Activated naive CD4-positive, alpha-beta T cell (primary cell): Measurements from ENCODE around the gene EIF1.
A peak's percentile ranks its signal among the peaks of the same experiment; 100 is the strongest.
"Not testable (repeated sequence)": the region's sequence is repeated elsewhere in the genome, so short reads cannot be mapped to it uniquely, and the experiment has no call there.

Experiments
- DNase-seq, 4 experiments: peaks; one replicate each; lab custom pipeline; 2025; lab: John Stamatoyannopoulos, UW

Gene EIF1

DNA sequence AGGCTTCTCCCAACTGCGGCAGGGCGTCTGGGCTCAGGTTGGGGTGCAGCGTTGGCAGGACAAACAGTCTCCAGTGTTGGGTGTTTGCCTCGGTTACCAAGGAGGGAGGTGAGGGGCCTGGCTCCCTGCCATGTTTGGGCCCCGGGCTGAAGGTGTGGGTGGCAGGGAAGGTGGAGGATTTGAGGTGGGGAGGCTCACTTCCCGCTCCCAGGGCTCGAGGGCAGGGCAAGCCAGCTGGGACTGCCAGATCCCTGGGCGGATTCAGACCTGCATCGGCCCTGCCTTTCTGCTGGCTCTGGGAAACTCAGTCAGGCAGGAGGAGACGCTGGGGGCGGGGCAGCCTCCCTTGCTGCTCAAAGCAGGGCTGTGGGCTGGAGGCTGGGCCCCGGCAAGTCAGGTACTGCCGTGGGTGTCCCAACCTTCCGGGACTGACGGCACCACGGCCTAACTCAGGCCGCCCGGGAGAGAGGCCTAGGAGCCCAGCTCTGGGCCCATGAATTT, 33.0 kb upstream of the EIF1 start:
- DNase-seq, result no peak

DNA sequence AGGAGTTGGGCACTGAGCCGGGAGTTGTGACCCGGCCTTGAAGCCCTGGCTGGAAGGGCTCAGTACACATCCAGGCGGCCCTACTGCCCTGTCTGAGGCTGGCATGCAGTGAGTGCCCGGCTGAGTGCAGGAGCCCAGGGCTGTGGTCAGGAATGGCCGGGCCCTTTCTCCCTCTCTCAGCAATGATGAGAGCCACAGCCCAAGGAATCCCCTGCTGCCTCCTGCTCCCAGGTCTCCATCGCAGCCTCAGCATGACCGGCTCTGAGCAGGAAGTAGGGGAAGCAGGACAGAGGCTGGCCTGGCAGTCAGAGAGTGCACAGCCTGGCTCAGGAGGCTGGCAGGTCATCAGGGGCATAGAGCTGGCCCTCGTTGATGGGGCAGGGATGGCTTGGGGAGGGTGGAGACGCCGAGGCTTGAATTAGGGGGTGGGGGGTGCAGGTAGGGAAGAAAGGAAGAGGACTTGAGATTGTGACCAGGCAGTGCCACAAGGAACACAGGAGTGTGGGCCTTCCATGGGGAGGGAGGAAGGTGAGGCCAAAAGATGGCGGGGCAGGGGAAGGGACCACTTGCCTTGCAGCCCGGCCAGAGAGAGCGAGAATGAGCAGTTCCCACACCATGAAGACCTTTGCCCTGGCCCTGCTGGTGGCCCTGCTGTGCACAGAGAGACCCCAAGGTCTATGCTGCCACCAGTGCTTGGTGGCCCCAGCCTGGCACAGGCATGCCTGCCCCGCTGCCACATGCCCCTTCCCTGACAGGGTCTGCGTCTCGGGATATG, 32.2 kb upstream of the EIF1 start:
- DNase-seq, result no peak

DNA sequence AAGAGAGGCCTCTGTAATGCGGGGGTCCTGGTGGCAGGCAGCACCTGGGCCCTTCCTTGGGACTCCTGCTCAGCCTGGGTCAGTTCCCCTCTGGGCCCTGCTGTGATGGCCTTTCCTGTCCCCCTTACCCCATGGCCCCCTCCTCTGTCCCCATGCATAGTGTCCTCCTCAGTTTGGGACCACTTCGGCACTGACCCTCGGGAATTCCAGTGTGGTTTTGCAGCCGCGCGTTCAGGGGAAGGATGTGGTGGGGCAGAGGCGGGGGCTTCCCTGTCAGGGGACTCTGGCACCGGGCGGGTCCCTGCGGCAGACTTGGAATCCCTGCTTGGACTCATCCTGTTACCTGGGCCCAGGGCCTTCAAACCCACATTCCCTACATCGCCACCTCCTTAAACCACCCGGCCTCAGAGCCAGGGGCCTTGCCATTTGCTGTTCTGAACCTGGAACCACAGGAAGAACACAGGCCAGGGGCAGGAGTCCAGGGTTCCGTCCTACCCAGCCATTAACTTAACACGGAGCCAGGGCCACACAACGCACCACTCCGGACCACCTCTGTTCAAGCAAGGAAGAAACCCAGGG, 31.4 kb upstream of the EIF1 start:
- DNase-seq, result no peak

DNA sequence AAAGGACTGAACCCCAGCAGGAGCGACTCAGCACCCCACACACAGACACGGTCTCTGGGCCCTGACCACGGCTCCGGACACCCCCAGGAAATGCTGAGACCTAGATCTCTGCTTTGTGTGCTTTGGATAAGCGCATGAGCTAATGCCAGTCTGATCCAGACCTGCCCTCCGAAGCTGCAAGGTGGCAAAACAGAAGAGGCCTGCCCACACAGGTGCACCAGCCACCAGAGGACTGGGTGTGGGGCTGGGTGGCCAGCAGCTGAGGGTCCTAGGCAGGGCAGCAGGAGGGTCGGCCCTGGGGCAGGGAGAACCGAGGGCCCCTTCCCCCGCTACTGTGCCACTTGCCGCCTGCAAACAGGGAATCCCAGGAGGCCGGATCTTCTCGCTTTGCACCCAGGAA, 30.7 kb upstream of the EIF1 start:
- DNase-seq, result no peak

DNA sequence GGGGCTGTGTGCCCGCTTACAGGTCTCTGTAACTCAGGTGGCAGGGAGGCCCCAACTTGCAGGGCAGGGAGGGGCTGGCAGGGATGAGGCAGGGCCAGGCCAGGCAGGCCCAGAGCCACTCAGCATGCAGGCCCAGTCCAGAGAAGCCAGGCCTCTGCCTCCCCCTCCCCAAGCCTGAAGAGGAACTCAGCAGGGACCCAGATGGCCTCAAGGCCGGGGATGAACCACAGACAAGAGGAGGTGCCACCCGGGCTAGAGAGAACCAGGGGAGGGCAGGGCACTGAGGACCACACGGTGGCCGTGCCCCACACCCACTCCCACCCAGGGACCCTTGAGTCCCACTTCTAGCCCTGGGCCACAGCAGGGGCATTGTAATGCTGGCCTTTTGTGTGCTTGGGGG, 29.8 kb upstream of the EIF1 start:
- DNase-seq, result no peak

DNA sequence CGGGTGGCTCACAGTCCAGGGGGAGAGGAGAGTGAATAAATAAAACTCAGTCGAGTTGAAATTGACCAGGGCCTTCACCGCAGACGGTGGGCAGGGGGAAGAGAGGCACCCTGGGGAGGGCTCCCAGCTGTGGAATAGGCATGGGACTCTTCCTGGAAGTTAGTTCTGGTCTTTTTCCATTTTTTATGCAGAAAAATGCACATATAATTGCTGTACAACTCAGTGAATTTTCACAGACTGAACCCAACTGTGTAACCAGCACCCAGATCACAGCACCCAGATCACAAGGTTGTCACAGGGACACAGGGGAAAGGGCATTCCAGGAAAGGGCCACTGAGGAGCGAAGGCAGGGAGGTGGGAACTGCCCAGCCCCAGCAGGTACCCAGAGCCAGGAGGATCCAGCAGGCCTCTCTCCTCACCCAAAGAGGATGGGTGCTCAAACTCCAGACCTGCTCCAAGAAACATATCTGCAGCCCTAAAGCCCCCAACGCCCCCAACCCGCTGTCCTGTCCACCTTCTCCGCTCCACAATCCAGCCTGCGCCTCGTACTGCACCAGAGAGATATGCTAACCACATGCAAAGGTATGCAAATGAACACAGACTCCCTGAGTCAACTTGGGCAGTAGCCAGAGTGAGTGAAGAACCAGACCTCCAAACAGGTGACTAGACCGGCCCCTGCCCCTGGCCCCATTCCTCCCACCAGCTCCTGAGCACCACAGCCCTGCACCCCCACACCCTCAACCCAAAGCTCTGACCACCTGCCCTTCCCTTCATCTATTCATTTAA, 29.1 kb upstream of the EIF1 start:
- DNase-seq, result no peak

DNA sequence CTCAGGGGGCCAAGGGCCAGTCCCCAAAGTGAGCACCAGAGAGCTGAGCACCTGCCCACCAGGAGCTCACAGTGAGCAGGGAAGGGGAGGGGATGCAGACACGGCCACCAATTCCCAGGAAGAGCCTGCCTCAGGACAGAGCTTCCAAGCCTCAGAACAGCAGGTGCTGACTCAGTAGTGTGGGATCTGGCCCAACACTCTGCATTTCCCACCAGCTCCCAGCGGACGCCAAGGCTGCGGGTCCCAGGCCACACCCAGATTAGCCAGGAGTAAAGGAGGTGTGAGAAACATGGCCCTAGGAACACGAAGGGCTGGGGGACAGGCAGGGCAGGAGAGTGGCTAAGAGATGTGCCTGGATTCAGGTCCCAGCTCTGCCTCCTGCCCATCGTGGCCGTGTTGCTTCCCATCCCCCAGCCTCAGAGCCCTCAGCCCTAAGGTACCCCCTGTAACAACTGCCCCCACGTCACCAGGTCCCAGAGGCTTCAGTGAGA, 28.4 kb upstream of the EIF1 start:
- no peak for DNase-seq

DNA sequence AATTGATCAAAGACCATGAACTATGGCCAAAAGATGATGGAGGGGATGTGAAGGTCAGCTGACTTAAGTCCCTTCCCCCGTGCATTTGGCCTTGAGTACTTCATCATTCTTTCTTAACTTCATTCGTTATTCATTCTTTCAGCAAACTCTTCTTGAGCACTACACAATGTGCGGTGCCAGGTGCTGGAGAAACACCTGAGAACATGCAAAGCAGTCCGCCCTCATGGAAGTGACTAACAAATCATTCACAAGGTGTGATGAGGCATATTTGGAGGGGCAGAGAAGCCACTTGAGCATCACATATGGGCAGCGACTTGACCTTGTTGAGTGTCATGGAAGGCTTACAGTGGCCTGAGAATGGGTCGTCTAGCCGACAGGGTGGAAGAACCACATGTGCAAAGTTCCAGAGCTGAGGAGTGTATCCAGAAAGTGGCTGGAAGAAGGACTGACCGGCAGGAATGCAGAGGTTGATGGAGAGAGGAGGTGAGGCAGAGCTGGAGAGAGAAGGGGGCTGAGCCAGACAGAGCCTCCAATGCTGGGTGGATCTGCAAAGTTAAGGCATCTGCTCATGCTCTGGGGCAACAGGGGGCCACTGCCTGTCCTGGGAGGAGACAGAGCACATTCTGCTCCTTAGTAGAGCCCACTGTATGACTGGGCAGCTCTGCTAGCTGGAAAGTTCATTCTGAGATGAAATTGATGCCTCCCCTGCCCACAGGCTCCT, 25.1 kb upstream of the EIF1 start:
- DNase-seq, result no peak

DNA sequence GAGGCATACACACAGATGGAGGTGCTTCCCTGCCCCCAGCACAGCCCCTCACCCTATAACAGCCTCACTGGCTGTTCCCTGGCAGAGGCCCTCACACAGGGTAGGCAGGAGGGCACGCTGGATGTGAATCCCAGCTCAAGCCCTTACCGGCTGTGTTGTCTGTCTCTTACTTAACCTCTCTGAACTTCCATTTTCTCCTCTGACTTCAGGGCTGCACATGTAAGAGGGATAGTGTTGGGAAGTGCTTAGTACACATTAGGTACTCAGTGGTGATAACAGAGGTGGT, 24.6 kb upstream of the EIF1 start:
- no peak for DNase-seq

DNA sequence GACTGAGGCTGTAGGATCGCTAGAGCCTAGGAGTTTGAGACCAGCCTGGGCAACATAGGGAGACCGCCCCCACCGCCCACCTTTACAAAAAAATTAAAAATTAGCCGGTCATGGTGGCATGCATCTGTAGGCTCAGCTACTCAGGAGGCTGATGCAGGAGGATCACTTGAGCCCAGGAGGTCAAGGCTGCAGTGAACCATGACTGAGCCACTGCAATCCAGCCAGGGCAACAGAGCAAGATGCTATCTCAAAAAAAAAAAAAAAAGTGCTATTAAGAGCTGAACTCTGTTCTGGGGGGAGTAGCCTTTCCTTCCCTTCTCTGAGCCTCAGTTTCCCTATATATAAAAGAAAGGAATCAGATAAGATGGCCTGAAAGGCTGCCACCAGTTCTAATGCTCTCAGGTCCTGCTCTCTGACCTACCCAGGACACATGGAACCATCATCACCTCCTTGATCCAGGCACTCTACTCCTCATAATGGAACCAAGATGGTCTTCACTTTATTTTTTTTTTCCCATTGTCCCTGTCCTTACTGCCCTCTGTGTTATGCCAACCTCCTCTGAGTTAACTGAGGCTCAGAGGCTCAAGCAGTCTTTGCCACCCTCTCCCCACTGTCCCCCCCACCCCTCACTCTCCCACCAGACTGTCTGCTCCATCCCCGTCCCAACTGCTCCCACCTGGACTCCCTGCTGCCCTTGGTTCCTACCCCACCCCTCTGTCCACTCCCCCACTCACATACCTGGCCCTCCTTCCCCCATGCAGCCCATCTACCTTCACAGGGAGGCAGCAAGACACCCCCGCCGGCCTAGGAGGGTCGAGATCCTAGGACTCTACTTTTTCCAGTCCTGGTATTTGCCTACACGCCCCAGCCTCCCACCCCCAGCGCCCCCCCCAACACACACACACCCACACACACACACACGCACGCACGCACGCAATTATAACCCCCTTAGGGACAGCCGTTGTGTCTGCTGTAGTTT, 23.8 kb upstream of the EIF1 start:
- DNase-seq, result no peak

DNA sequence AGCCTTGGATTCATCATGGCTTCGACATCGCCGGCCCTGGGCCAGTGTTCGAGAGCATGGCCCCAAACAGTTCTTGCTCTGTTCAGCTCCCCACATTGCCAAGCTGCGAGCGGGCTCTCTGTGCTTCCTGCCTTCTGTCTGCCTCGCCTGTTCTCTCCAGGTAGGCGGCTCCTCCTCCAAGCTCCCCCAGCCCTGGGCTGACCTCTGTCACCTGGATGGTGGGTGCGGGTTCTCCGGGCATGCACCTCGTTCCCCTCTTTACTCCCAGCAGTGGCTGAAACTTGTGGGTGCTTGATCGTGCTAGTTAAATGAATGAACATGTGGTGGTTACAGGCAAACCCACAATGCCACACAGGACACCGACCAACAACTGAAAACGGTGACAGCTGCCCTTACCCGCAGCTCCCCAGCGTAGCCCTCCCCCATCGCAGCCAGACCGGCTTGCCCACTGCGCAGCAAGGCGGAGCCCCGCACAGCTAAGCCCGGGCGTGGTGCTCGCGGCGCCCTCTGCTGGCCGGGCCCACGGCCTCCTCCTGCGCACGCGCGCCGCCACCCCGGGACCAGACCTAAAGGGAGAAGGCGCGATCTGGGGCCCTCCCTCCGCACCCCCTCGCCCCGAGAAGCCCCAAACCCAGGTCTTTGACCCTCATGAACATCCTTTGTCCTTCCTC, 23.0 kb upstream of the EIF1 start:
- peak; percentile 81 to 88 (median 82) for DNase-seq

DNA sequence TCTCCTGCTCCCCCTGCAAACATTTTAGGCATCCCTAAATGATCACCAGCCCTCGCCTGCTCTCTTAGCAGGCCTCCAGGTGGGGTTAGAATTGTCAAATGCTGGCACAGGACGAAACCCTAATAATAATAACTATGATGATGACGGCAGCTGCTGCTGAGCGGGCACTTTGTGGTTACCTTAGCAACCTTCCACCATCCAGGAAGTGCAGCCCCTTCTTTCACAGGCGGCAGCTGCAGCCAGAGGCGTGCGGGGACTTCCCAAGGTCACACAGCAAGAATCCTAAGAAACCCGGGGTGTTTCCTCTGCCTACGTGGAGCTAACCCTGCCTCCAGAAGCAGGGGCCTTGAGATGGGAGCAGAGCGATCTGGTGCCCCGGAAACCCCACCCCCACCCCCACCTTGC, 22.4 kb upstream of the EIF1 start:
- DNase-seq, result peak in 3 of 4 experiments; percentile 12 to 48 (median 47)

DNA sequence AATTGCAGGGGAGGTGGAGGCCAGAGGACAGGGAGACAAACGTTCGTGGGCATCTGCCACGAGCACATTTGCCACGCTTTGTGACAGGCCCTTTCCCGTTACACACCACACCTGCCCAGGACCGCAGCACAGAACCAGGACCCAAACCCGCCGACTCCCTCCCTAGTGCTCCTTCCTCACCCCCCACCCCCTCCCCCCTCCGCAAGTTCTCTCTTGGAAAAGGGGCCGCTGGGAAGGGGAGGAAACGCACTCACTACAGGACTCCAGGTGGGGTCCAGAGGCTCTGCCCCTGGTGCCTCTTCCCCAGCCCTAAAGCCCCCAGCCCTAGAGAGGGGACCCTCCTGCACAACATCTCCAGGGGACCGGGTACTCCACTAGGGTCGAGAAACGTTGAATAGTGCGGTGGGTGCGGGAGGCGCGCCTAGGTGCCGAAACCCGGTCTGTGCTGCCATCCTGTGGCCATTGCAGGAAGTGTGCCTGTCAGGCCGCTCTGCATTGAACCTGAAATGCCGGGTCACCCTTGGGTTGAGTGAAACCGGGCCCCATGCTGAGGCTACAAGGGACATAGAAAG, 21.9 kb upstream of the EIF1 start:
- DNase-seq, result peak; percentile 60 to 84 (median 80)

DNA sequence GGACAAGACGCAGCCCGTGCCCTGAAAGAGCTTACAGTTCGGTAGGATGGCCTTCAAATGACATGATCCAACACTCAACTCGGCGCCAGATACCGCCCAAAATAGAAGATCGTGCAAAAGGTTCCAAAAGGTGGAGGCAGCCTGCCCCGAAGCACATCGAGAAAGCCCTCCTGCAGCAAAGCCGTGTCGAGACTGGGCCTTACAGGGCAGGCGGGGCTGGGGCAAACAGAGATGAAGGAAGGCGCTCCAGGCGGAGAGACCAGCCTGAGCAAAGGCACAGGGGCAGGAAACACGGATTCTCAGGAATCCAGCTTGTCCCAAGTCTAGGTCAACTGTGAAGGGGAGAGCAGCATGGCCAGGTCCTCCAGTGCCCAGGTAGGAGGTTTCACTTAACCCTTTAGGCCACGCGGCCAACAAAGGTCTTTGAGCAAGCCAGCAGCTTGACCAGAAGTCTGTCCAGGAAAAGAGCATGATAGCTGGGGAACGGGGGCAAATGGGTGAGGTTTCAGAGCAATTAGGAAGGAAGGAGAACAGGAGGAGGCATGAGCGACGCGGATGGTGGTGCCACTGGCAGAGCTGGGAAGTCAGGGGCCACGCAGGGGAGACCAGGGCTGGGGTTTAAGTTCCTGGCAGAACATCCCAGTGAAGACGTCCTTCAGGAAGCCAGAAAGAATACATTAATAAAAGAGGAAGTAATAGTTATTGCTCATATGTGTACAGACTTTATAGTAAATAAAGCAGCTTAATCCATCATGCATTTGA, 21.2 kb upstream of the EIF1 start:
- no peak for DNase-seq

DNA sequence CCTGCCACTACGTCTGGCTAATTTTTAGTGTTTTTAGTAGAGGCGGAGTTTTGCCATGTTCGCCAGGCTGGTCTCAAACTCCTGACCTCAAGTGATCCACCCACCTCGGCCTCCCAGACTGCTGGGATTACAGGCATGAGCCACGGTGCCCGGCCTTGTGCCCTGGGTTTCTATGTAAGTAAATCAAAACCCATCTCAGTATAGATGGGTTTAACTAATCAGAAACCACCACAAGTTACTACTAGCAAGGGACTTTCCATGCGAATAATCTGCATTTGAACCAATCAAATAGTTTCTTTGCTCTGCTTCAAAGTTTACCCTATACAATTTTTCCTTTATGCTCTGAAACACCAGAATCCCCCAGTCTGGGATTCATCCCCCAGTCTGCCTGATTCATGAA, 16.5 kb upstream of the EIF1 start:
- DNase-seq, result no peak

DNA sequence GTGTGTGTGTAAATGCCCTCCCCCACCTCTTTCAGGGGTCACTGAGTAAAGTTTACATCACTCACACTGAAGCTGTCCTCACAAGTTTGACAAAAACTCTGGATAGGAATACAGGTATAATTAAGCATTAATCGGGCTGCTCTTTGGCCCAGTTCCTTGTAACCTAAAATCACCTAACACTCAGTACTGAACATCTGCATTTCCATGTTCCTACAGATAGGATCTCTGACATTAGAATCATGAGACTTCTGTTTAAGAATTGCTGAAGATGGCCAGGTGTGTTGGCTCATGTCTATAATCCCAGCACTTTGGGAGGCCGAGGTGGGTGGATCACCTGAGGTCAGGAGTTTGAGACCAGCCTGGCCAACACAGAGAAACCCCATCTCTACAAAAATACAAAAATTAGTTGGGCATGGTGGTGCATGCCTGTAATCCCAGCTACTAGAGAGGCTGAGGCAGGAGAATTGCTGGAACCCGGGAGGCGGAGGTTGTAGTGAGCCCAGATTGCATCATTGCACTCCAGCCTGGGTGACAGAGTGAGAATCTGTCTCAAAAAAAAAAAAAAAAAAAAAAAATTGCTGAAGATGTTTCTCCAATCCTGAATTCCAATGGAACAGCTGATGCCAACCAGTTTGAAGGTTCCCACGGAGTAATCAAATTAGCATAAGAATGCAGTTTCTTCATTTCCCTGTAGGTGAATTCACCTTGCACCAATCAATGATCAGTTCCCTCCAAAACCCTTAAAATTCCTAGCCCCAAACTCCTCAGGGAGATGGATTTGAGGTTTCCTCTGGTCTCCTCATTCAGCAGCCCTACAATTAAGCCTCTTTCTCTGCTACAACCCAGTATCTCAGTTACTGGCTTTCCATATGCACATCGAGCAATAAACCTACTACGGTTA, 13.3 kb upstream of the EIF1 start:
- DNase-seq, result not testable (repeated sequence)

DNA sequence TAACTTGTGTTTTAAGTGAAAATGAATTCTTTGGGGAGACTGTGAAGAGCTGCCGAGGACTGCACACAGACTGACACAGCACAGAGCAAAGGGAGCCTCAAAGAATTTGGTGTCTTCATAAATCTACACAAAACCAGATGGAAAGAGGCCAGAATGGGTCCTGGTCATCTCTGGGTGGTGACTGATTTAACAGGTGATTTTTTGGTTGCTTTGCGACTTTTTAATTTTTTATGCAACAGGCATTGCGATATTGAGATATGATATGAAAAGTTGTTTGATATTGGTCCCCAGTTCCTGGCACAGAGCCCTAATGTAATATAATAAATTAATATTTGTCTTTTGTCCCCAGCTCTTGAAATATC, 12.6 kb upstream of the EIF1 start:
- no peak for DNase-seq

DNA sequence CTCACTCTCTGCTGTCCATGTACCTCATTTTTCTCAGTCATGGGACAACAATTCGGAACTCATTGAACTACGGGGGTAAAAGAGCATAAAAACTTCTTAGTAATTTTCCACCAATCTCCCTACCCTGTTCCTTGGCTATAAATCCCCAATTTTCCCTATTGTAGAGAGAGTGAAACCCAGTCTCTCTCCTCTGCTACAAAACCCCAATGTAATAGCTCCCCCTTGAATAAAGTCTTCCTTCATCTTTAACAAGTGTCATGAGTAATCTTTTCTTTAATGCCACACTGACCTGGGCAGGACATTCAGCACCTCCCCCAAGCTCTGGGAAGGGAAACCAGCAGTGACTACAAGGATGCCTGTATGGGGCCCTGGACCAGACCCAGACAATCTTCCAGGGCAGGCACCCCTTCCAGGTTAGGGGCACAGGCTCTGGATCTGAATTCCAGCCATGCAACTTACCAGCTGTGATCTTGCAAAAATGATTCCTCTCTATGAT, 10.2 kb upstream of the EIF1 start:
- DNase-seq, result no peak
